Activated CD4-positive, alpha-beta memory T cell treated with anti-CD3 and anti-CD28 coated beads, Interleukin-2, amount 10 ng/mL, durations not matched to agents 7 days and 5 days (primary cell): Measurements from ENCODE around the gene TENT5D. TPM values are rescaled to one million over a fixed set of nuclear protein-coding genes. Genes with fewer than 3 reads are reported as not detected.
"Not testable (repeated sequence)": the region's sequence is repeated elsewhere in the genome, so short reads cannot be mapped to it uniquely, and the experiment has no call there.

Experiments used
- CTCF ChIA-PET: fragments of 350-600 bp; sonication (Branson Sonifier 250); formaldehyde crosslinking; loops from one replicate; lab custom pipeline; 2021; ENCODE audit warnings: antibody characterized with exemption, inconsistent platforms; lab: Charles Lee
- POLR2A ChIA-PET: fragments of 350-600 bp; sonication (Branson Sonifier 250); formaldehyde crosslinking; loops from one replicate; lab custom pipeline; 2021; ENCODE audit warnings: antibody characterized with exemption; lab: Charles Lee
- DNase-seq: peaks from one replicate; pipeline ENCODE4 v3.0.0-alpha.2; 2020
- H3K27ac Mint-ChIP-seq: one replicate; pipeline ENCODE4 v1.8.0; 2021; ENCODE audit warnings: mild to moderate bottlenecking, mixed read lengths
- H3K27me3 Mint-ChIP-seq: one replicate; pipeline ENCODE4 v1.8.0; 2021; ENCODE audit warnings: mixed read lengths
- H3K36me3 Mint-ChIP-seq: one replicate; pipeline ENCODE4 v1.8.0; 2021; ENCODE audit warnings: low read depth, mixed read lengths
- H3K4me1 Mint-ChIP-seq: one replicate; pipeline ENCODE4 v1.8.0; 2021; ENCODE audit warnings: mixed read lengths
- H3K4me3 Mint-ChIP-seq: one replicate; pipeline ENCODE4 v1.8.0; 2021; ENCODE audit warnings: mild to moderate bottlenecking, mixed read lengths
- H3K9me3 Mint-ChIP-seq: one replicate; pipeline ENCODE4 v1.8.0; 2021; ENCODE audit warnings: mixed read lengths
- total RNA-seq, 2 experiments: library from RNA; stranded (reverse); gene quantifications; one replicate each; pipeline ENCODE4 v1.2.3, GENCODE V29; 2021

TENT5D gene
- not detected for total RNA-seq

GRCh38 chrX:80420147-80420546 is at the start of gene TENT5D:
TENT5D (plus strand) TSS chrX:80420447; CDS start chrX:80442540, 22,093 bp downstream.
- ChIA-PET POLR2A (no interaction called here), CTCF (no interaction called here)
- H3K4me3 Mint-ChIP-seq, result no peak within 1 kb of the TSS
- H3K4me1 Mint-ChIP-seq, result no peaks in the 10 kb centered on the region
- no peak for DNase-seq
- no peaks in the 10 kb centered on the region for H3K9me3 Mint-ChIP-seq
- H3K27ac Mint-ChIP-seq, result no peak within 1 kb of the TSS
- H3K27me3 Mint-ChIP-seq, result no peaks in the 10 kb centered on the region
- no peaks in the 10 kb centered on the region for H3K36me3 Mint-ChIP-seq

- H3K9me3 Mint-ChIP-seq, POLR2A ChIA-PET: not testable (repeated sequence)
Measured at GRCh38 chrX:80385651-80386050, 34.6 kb upstream of the TENT5D start.

GRCh38 chrX:80388206-80388605 is 32.0 kb upstream of the TENT5D start:
- no peak for DNase-seq
- Mint-ChIP-seq H3K36me3 (no peaks in the 10 kb centered on the region), H3K27me3 (no peaks in the 10 kb centered on the region), H3K4me1 (no peaks in the 10 kb centered on the region), H3K9me3 (no peaks in the 10 kb centered on the region), H3K4me3 (no peak overlapping the region), H3K27ac (no peak overlapping the region)
- ChIA-PET POLR2A (no interaction called here), CTCF (no interaction called here)

More at GRCh38 chrX:80385651-80386050, 34.6 kb upstream of the TENT5D start:
- H3K36me3 Mint-ChIP-seq, H3K27me3 Mint-ChIP-seq, DNase-seq, H3K4me1 Mint-ChIP-seq, CTCF ChIA-PET, H3K27ac Mint-ChIP-seq, H3K4me3 Mint-ChIP-seq: not testable (repeated sequence)

- Mint-ChIP-seq H3K9me3 (no peaks in the 10 kb centered on the region), H3K27ac (no peak overlapping the region), H3K4me1 (no peaks in the 10 kb centered on the region), H3K27me3 (no peaks in the 10 kb centered on the region), H3K36me3 (no peaks in the 10 kb centered on the region), H3K4me3 (no peak overlapping the region)
- CTCF ChIA-PET, result no interaction called here
- POLR2A ChIA-PET, result no interaction called here
- no peak for DNase-seq
Measured at GRCh38 chrX:80412042-80412441, 8.2 kb upstream of the TENT5D start.

- Mint-ChIP-seq H3K9me3 (no peaks in the 10 kb centered on the region), H3K27ac (no peak overlapping the region), H3K4me3 (no peak overlapping the region), H3K27me3 (no peaks in the 10 kb centered on the region), H3K36me3 (no peaks in the 10 kb centered on the region), H3K4me1 (no peaks in the 10 kb centered on the region)
- POLR2A ChIA-PET, result no interaction called here
- DNase-seq, result no peak
- CTCF ChIA-PET, result no interaction called here
Measured at GRCh38 chrX:80423000-80423399, 2.8 kb downstream of the TENT5D start.

- no peaks in the 10 kb centered on the region for H3K9me3 Mint-ChIP-seq
- CTCF ChIA-PET, result no interaction called here
- H3K27ac Mint-ChIP-seq, result no peak overlapping the region
- H3K36me3 Mint-ChIP-seq, result no peaks in the 10 kb centered on the region
- H3K4me1 Mint-ChIP-seq, result no peaks in the 10 kb centered on the region
- POLR2A ChIA-PET, result no interaction called here
- DNase-seq, result no peak
- H3K4me3 Mint-ChIP-seq, result no peak overlapping the region
- no peaks in the 10 kb centered on the region for H3K27me3 Mint-ChIP-seq
Measured at GRCh38 chrX:80423744-80424143, 3.5 kb downstream of the TENT5D start.

GRCh38 chrX:80430826-80431504 is 10.7 kb downstream of the TENT5D start:
- Mint-ChIP-seq H3K27ac (no peak overlapping the region), H3K4me3 (no peak overlapping the region), H3K4me1 (no peaks in the 10 kb centered on the region), H3K27me3 (no peaks in the 10 kb centered on the region), H3K36me3 (no peaks in the 10 kb centered on the region), H3K9me3 (no peaks in the 10 kb centered on the region)
- no peak for DNase-seq
- CTCF ChIA-PET, result no interaction called here
- POLR2A ChIA-PET, result no interaction called here

- H3K27me3 Mint-ChIP-seq, result no peaks in the 10 kb centered on the region
- no peak overlapping the region for H3K27ac Mint-ChIP-seq
- no peaks in the 10 kb centered on the region for H3K9me3 Mint-ChIP-seq
- no peaks in the 10 kb centered on the region for H3K4me1 Mint-ChIP-seq
- POLR2A ChIA-PET, result no interaction called here
- CTCF ChIA-PET, result no interaction called here
- no peak overlapping the region for H3K4me3 Mint-ChIP-seq
- H3K36me3 Mint-ChIP-seq, result no peaks in the 10 kb centered on the region
- DNase-seq, result no peak
Measured at GRCh38 chrX:80431505-80431832, 11.2 kb downstream of the TENT5D start.

GRCh38 chrX:80432441-80432840 is 12.2 kb downstream of the TENT5D start:
- Mint-ChIP-seq H3K4me1 (no peaks in the 10 kb centered on the region), H3K27ac (no peak overlapping the region), H3K27me3 (no peaks in the 10 kb centered on the region), H3K36me3 (no peaks in the 10 kb centered on the region), H3K4me3 (no peak overlapping the region), H3K9me3 (no peaks in the 10 kb centered on the region)
- no peak for DNase-seq
- POLR2A ChIA-PET, result no interaction called here
- CTCF ChIA-PET, result no interaction called here

- Mint-ChIP-seq H3K27ac (no peak overlapping the region), H3K9me3 (no peaks in the 10 kb centered on the region), H3K4me3 (no peak overlapping the region), H3K36me3 (no peaks in the 10 kb centered on the region), H3K27me3 (no peaks in the 10 kb centered on the region), H3K4me1 (no peaks in the 10 kb centered on the region)
- no peak for DNase-seq
- ChIA-PET CTCF (no interaction called here), POLR2A (no interaction called here)
Measured at GRCh38 chrX:80432863-80433262, 12.6 kb downstream of the TENT5D start.

- H3K9me3 Mint-ChIP-seq, H3K4me3 Mint-ChIP-seq, H3K27me3 Mint-ChIP-seq, CTCF ChIA-PET, H3K4me1 Mint-ChIP-seq, DNase-seq, H3K27ac Mint-ChIP-seq, H3K36me3 Mint-ChIP-seq, POLR2A ChIA-PET: not testable (repeated sequence)
Measured at GRCh38 chrX:80468166-80468565, 47.9 kb downstream of the TENT5D start.

GRCh38 chrX:80471582-80471981 is 51.3 kb downstream of the TENT5D start:
- Mint-ChIP-seq H3K27me3 (no peaks in the 10 kb centered on the region), H3K36me3 (no peaks in the 10 kb centered on the region), H3K9me3 (peaks cover 6% of the 10 kb centered on the region), H3K4me1 (no peaks in the 10 kb centered on the region), H3K4me3 (no peak overlapping the region), H3K27ac (no peak overlapping the region)
- POLR2A ChIA-PET, result no interaction called here
- CTCF ChIA-PET, result no interaction called here
- no peak for DNase-seq

- H3K4me1 Mint-ChIP-seq, result no peaks in the 10 kb centered on the region
- no peaks in the 10 kb centered on the region for H3K27me3 Mint-ChIP-seq
- H3K27ac Mint-ChIP-seq, result no peak overlapping the region
- no peaks in the 10 kb centered on the region for H3K9me3 Mint-ChIP-seq
- no peak overlapping the region for H3K4me3 Mint-ChIP-seq
- H3K36me3 Mint-ChIP-seq, result no peaks in the 10 kb centered on the region
- CTCF ChIA-PET, result no interaction called here
- POLR2A ChIA-PET, result no interaction called here
- DNase-seq, result no peak
Measured at GRCh38 chrX:80485543-80485942, 65.3 kb downstream of the TENT5D start.

- H3K27me3 Mint-ChIP-seq, result no peaks in the 10 kb centered on the region
- no peak for DNase-seq
- no peak overlapping the region for H3K4me3 Mint-ChIP-seq
- H3K36me3 Mint-ChIP-seq, result no peaks in the 10 kb centered on the region
- no peaks in the 10 kb centered on the region for H3K4me1 Mint-ChIP-seq
- no peak overlapping the region for H3K27ac Mint-ChIP-seq
- ChIA-PET POLR2A (no interaction called here), CTCF (no interaction called here)
- H3K9me3 Mint-ChIP-seq, result no peaks in the 10 kb centered on the region
Measured at GRCh38 chrX:80486299-80486698, 66.1 kb downstream of the TENT5D start.
